HepG2 (cell line): Measurements from ENCODE around the gene OR5W2. TPM values are rescaled to one million over a fixed set of nuclear protein-coding genes. Genes with fewer than 3 reads are reported as not detected.
A peak's percentile ranks its signal among the peaks of the same experiment; 100 is the strongest.

Source experiments
- ATAC-seq: fragments of 200-7000 bp; cut with Tn5 transposase; 3 replicates; pipeline ENCODE4 v1.9.1; 2020; ENCODE audit warnings: mild to moderate bottlenecking, moderate library complexity
- BruUV-seq: library from RNA; stranded (reverse); fragments of 400-500 nt; replicated peaks from 2 replicates; lab custom pipeline; 2021; lab: Mats Ljungman, UMichigan
- CTCF ChIA-PET: fragments of 300-600 bp; formaldehyde crosslinking; extraction: SDS; loops from one replicate; lab custom pipeline; 2021; ENCODE audit warnings: low total read pairs, inconsistent platforms, low intra/inter-chr PET ratio; lab: Yijun Ruan, JAX
- POLR2A ChIA-PET: fragments of 350-600 bp; sonication (Branson Sonifier 250); formaldehyde crosslinking; loops from one replicate; lab custom pipeline; 2020; ENCODE audit warnings: antibody characterized with exemption, inconsistent platforms; lab: Yijun Ruan, JAX
- DNase-seq: peaks from one replicate; pipeline ENCODE4 v3.0.0-alpha.2; 2015; ENCODE audit warnings: low spot score
- FAIRE-seq: peaks from 3 replicates; lab custom pipeline; 2011; peaks lifted over from hg19 to GRCh38; lab: Jason Lieb, UNC
- H2AFZ ChIP-seq: one replicate; pipeline ENCODE4 v1.6.1; 2011; ENCODE audit warnings: low read length, inconsistent platforms
- H3K27ac ChIP-seq: fragments of 300-600 bp; 3 replicates; pipeline ENCODE4 v1.8.0; 2011; ENCODE audit warnings: mixed run types, mild to moderate bottlenecking, mixed read lengths, low read length, inconsistent platforms; ENCODE audit not compliant: insufficient read depth; ENCODE audit errors: extremely low read length
- H3K27me3 ChIP-seq, 2 experiments: fragments of 200-600 bp in 1 of 2; 2 replicates in 1 of 2; 3 replicates in 1 of 2; pipeline versions ENCODE4 v1.6.0 to v1.8.0; 2011; ENCODE audit warnings: low read length in 2 of 2, mild to moderate bottlenecking in 2 of 2, moderate library complexity in 2 of 2, inconsistent platforms in 1 of 2; ENCODE audit not compliant: insufficient read depth in 2 of 2, control insufficient read depth in 1 of 2
- H3K36me3 ChIP-seq, 2 experiments: fragments of 200-600 bp in 1 of 2; replicated peaks in 1 of 2; 2 replicates in 1 of 2; 3 replicates in 1 of 2; pipeline versions ENCODE4 v1.5.1 to v1.8.0; 2011; ENCODE audit warnings: low read length in 2 of 2, inconsistent platforms in 1 of 2; ENCODE audit not compliant: insufficient read depth in 2 of 2, control insufficient read depth in 1 of 2
- H3K4me1 ChIP-seq: 2 replicates; pipeline ENCODE4 v1.5.1; 2012; ENCODE audit warnings: low read length, inconsistent platforms; ENCODE audit not compliant: insufficient read depth
- H3K4me2 ChIP-seq: 2 replicates; pipeline ENCODE4 v1.6.0; 2011; ENCODE audit warnings: low read depth, low read length, inconsistent platforms
- H3K4me3 ChIP-seq, 3 experiments: fragments of 200-600 bp in 1 of 3; sonication (generic), shearing (Covaris generic) in 1 of 3; replicated peaks in 1 of 3; 2 replicates each; pipeline ENCODE4 v1.5.1; 2011 to 2016; ENCODE audit warnings: low read length in 3 of 3, inconsistent platforms in 2 of 3, low read depth in 2 of 3, mild to moderate bottlenecking in 2 of 3, control low read depth in 1 of 3, mixed read lengths in 1 of 3; ENCODE audit not compliant: insufficient read depth in 1 of 3
- H3K79me2 ChIP-seq: one replicate; pipeline ENCODE4 v1.6.1; 2011; ENCODE audit warnings: low read length, inconsistent platforms; ENCODE audit not compliant: insufficient read depth
- H3K9ac ChIP-seq: 2 replicates; pipeline ENCODE4 v1.6.0; 2011; ENCODE audit warnings: mild to moderate bottlenecking, low read depth, low read length, inconsistent platforms; ENCODE audit not compliant: insufficient read depth
- H3K9me3 ChIP-seq: 2 replicates; pipeline ENCODE4 v1.5.1; 2012; ENCODE audit warnings: mild to moderate bottlenecking, low read length
- H4K20me1 ChIP-seq: 2 replicates; pipeline ENCODE4 v1.6.0; 2011; ENCODE audit warnings: inconsistent platforms, mild to moderate bottlenecking, low read length, moderate library complexity; ENCODE audit not compliant: insufficient read depth
- ATF7 ChIP-seq, 2 experiments: fragments of 450-650 bp in 1 of 2; sonication (generic) in 1 of 2; formaldehyde crosslinking in 1 of 2; IDR thresholded peaks; 2 replicates each; pipeline versions ENCODE4 v1.4.0 to v1.6.1; 2016 to 2020; ENCODE audit warnings: antibody characterized with exemption in 1 of 2, mild to moderate bottlenecking in 1 of 2, missing genetic modification reagents in 1 of 2
- ATF7-NPFF ChIP-seq: sonication (generic); formaldehyde crosslinking; IDR thresholded peaks from 2 replicates; pipeline ENCODE4 v1.8.1; 2023; ENCODE audit warnings: mild to moderate bottlenecking, low read depth, missing genetic modification reagents, moderate library complexity
- CREB1 ChIP-seq, 2 experiments: fragments of 450-650 bp in 1 of 2; IDR thresholded peaks; 2 replicates each; pipeline ENCODE4 v1.6.1; 2016 to 2017; ENCODE audit warnings: control low read depth in 1 of 2, mild to moderate bottlenecking in 1 of 2, missing compliant biosample characterization in 1 of 2, missing genetic modification characterization in 1 of 2
- HNF4G ChIP-seq, 2 experiments: sonication (generic) in 1 of 2; formaldehyde crosslinking in 1 of 2; IDR thresholded peaks; 2 replicates each; pipeline versions ENCODE4 v1.4.0 to v1.6.1; 2011 to 2020; ENCODE audit warnings: borderline replicate concordance in 2 of 2, low read depth in 2 of 2, mild to moderate bottlenecking in 2 of 2, low read length in 1 of 2, missing genetic modification reagents in 1 of 2, moderate library complexity in 1 of 2
- SP140L ChIP-seq: sonication (generic); formaldehyde crosslinking; IDR thresholded peaks from 2 replicates; pipeline ENCODE4 v1.4.0; 2020; ENCODE audit warnings: missing genetic modification reagents, borderline replicate concordance
- TARDBP ChIP-seq: sonication (generic); formaldehyde crosslinking; IDR thresholded peaks from 2 replicates; pipeline ENCODE4 v1.8.0; 2022; ENCODE audit warnings: mild to moderate bottlenecking, missing genetic modification reagents
- TBX3 ChIP-seq: fragments of 450-650 bp; IDR thresholded peaks from 2 replicates; pipeline ENCODE4 v1.6.1; 2017; ENCODE audit warnings: antibody characterized with exemption, mild to moderate bottlenecking, inconsistent platforms, borderline replicate concordance
- ZFP41 ChIP-seq: sonication (generic); formaldehyde crosslinking; IDR thresholded peaks from 2 replicates; pipeline ENCODE4 v1.4.0; 2020; ENCODE audit warnings: mild to moderate bottlenecking, missing genetic modification reagents, borderline replicate concordance
- ZNF563 ChIP-seq: sonication (generic); formaldehyde crosslinking; IDR thresholded peaks from 2 replicates; pipeline ENCODE4 v1.8.0; 2022; ENCODE audit warnings: mild to moderate bottlenecking, moderate library complexity, missing genetic modification reagents
- ZSCAN9 ChIP-seq: IDR thresholded peaks from 2 replicates; pipeline ENCODE4 v1.6.1; 2016; ENCODE audit warnings: borderline replicate concordance
- WGBS: methylation state at CpG from one replicate; pipeline ENCODE4 v1.1.6; 2017; ENCODE audit warnings: low lambda C conversion rate; 5-methylcytosine and 5-hydroxymethylcytosine counted together
- in situ Hi-C: cut with HindIII; loops from 2 replicates; pipeline ENCODE4 v1.10.0; 2017; ENCODE audit warnings: low pct_unique_long_range_greater_than_20kb; ENCODE audit not compliant: extremely low pct_ligation_motif_present
- intact Hi-C: fragments of 100-400 bp; cut with micrococcal nuclease; formaldehyde crosslinking; loops from one replicate; pipeline ENCODE4 v1.10.0; 2022; ENCODE audit not compliant: unreplicated experiment
- polyA plus RNA-seq, 8 experiments: library from polyadenylated mRNA; depleted of rRNA in 3 of 8; stranded (reverse) in 7 of 8; unstranded in 1 of 8; fragments of >200 nt; fragmentation: Illumina TruSeq in 4 of 8; extraction: Trizol in 4 of 8; gene quantifications; 2 replicates each; pipeline versions ENCODE4 v1.2.1 to v1.2.3, GENCODE V29; 2011 to 2016; ENCODE audit warnings: low read depth in 4 of 8, missing spikeins in 1 of 8, mixed read lengths in 1 of 8; ENCODE audit not compliant: insufficient read depth in 1 of 8
- total RNA-seq, 5 experiments: library from RNA; depleted of rRNA; stranded (reverse); fragments of >200 nt; fragmentation: Illumina TruSeq; extraction: Trizol; gene quantifications; 2 replicates each; pipeline ENCODE4 v1.2.3, GENCODE V29; 2016; ENCODE audit warnings: low read depth in 1 of 5
- TF ChIP-seq, protein P1 (sequence below): sonication (generic); formaldehyde crosslinking; IDR thresholded peaks from 2 replicates; pipeline ENCODE4 v1.9.0; 2021; ENCODE audit warnings: missing genetic modification reagents, mild to moderate bottlenecking, borderline replicate concordance
- TF ChIP-seq, protein P2 (sequence below): IDR thresholded peaks from 2 replicates; pipeline ENCODE4 v1.6.1; 2018; ENCODE audit warnings: missing genetic modification reagents, mild to moderate bottlenecking, missing compliant biosample characterization
- TF ChIP-seq, protein P3 (sequence below): sonication (generic); formaldehyde crosslinking; IDR thresholded peaks from 2 replicates; pipeline ENCODE4 v1.8.1; 2022; ENCODE audit warnings: low read depth, mild to moderate bottlenecking, missing genetic modification reagents

Gene OR5W2
- total and polyA plus RNA-seq, 2 of the 13 experiments (the other 11 are each of a cell fraction or from before 2014, with no cell fraction given) = not detected

GRCh38 chr11:55902308-55902707 lies 12.1 kb downstream of the OR5W2 start:
- TF ChIP-seq ZSCAN9 (CRISPR knock-in tag) (no peak), ATF7 (IDR thresholded peaks at IDR 0.05) (peak; percentile 61), ATF7 (CRISPR knock-in tag; IDR thresholded peaks at IDR 0.05) (no peak), CREB1 (IDR thresholded peaks at IDR 0.05) (peak; percentile 85), CREB1 (CRISPR knock-in tag; IDR thresholded peaks at IDR 0.05) (no peak)
- TF ChIP-seq, protein P1, sequence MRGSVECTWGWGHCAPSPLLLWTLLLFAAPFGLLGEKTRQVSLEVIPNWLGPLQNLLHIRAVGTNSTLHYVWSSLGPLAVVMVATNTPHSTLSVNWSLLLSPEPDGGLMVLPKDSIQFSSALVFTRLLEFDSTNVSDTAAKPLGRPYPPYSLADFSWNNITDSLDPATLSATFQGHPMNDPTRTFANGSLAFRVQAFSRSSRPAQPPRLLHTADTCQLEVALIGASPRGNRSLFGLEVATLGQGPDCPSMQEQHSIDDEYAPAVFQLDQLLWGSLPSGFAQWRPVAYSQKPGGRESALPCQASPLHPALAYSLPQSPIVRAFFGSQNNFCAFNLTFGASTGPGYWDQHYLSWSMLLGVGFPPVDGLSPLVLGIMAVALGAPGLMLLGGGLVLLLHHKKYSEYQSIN (CRISPR knock-in tag) = no peak
- TF ChIP-seq, all 625 proteins: peak for 2
- in situ Hi-C loops = no loop called here
- BruUV-seq = no TSS peak
- Histone ChIP-seq H3K27ac (no peak overlapping the region), H3K36me3 (no peaks in the 10 kb centered on the region), H3K4me3 (no peak overlapping the region), H4K20me1 (no peaks in the 10 kb centered on the region), H3K27me3 (no peaks in the 10 kb centered on the region), H3K9me3 (peaks cover 14% of the 10 kb centered on the region), H3K79me2 (no peaks in the 10 kb centered on the region), H3K9ac (no peak overlapping the region), H2AFZ (no peak overlapping the region), H3K4me2 (no peak overlapping the region), H3K4me1 (no peaks in the 10 kb centered on the region)
- WGBS = 0% methylated on average over 2 of the region's 2 CpGs
- no peak for DNase-seq
- no peak for FAIRE-seq
- ChIA-PET CTCF (no interaction called here), POLR2A (no interaction called here)
- intact Hi-C loops = no loop called here
- no peak for ATAC-seq

- in situ Hi-C loops = no loop called here
- Histone ChIP-seq H3K27me3 (no peaks in the 10 kb centered on the region), H3K79me2 (no peaks in the 10 kb centered on the region), H3K27ac (no peak overlapping the region), H3K4me3 (no peak overlapping the region), H4K20me1 (no peaks in the 10 kb centered on the region), H3K4me1 (no peaks in the 10 kb centered on the region), H3K9ac (no peak overlapping the region), H3K9me3 (peaks cover 12% of the 10 kb centered on the region), H2AFZ (no peak overlapping the region), H3K36me3 (no peaks in the 10 kb centered on the region), H3K4me2 (no peak overlapping the region)
- 7% methylated on average over 4 of the region's 8 CpGs for WGBS
- DNase-seq (no peak), ATAC-seq (no peak), FAIRE-seq (no peak)
- POLR2A ChIA-PET = no interaction called here
- intact Hi-C loops = no loop called here
- no TSS peak for BruUV-seq
- CTCF ChIA-PET = no interaction called here
- TF ChIP-seq, protein P2, sequence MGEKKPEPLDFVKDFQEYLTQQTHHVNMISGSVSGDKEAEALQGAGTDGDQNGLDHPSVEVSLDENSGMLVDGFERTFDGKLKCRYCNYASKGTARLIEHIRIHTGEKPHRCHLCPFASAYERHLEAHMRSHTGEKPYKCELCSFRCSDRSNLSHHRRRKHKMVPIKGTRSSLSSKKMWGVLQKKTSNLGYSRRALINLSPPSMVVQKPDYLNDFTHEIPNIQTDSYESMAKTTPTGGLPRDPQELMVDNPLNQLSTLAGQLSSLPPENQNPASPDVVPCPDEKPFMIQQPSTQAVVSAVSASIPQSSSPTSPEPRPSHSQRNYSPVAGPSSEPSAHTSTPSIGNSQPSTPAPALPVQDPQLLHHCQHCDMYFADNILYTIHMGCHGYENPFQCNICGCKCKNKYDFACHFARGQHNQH (CRISPR knock-in tag) = no peak
- TF ChIP-seq, protein P3, sequence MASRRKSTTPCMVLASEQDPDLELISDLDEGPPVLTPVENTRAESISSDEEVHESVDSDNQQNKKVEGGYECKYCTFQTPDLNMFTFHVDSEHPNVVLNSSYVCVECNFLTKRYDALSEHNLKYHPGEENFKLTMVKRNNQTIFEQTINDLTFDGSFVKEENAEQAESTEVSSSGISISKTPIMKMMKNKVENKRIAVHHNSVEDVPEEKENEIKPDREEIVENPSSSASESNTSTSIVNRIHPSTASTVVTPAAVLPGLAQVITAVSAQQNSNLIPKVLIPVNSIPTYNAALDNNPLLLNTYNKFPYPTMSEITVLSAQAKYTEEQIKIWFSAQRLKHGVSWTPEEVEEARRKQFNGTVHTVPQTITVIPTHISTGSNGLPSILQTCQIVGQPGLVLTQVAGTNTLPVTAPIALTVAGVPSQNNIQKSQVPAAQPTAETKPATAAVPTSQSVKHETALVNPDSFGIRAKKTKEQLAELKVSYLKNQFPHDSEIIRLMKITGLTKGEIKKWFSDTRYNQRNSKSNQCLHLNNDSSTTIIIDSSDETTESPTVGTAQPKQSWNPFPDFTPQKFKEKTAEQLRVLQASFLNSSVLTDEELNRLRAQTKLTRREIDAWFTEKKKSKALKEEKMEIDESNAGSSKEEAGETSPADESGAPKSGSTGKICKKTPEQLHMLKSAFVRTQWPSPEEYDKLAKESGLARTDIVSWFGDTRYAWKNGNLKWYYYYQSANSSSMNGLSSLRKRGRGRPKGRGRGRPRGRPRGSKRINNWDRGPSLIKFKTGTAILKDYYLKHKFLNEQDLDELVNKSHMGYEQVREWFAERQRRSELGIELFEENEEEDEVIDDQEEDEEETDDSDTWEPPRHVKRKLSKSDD (CRISPR knock-in tag) = no peak
- TF ChIP-seq HNF4G (IDR thresholded peaks at IDR 0.05; ENCODE audit: borderline replicate concordance, low read depth, low read length) (no peak), HNF4G (CRISPR knock-in tag; IDR thresholded peaks at IDR 0.05; ENCODE audit: borderline replicate concordance, low read depth) (no peak), TBX3 (no peak), ATF7-NPFF (CRISPR knock-in tag) (no peak), SP140L (CRISPR knock-in tag) (no peak), ZFP41 (CRISPR knock-in tag) (no peak), ZNF563 (CRISPR knock-in tag) (no peak), TARDBP (CRISPR knock-in tag) (no peak)
These were observed 19.2 kb downstream of the OR5W2 start for GRCh38 chr11:55895216-55895615.
